ENCODE data around the gene VCAM1.
A peak's percentile ranks its signal among the peaks of the same experiment; 100 is the strongest.

VCAM1 gene

GRCh38 chr1:100722221-100722620, 2.7 kb downstream of the VCAM1 start:
- peak overlapping the region; percentile 63 for H3K4me3 ChIP-seq (ENCODE audit: low read depth, low read length)
- no peak for TF ChIP-seq CTCF (conservative IDR thresholded peaks at IDR 0.05; ENCODE audit: low read depth, low read length)
- no peak for DNase-seq (ENCODE audit: low read depth)

GRCh38 chr1:100724281-100724680, 4.7 kb downstream of the VCAM1 start:
- no peak for DNase-seq (ENCODE audit: low read depth)
- TF ChIP-seq CTCF (conservative IDR thresholded peaks at IDR 0.05; ENCODE audit: low read depth, low read length) = no peak
- peak overlapping the region; percentile 63 for H3K4me3 ChIP-seq (ENCODE audit: low read depth, low read length)

GRCh38 chr1:100730130-100730529, 10.6 kb downstream of the VCAM1 start:
- TF ChIP-seq CTCF (conservative IDR thresholded peaks at IDR 0.05; ENCODE audit: low read depth, low read length) = no peak
- DNase-seq (ENCODE audit: low read depth) = peak; percentile 64
- H3K4me3 ChIP-seq (ENCODE audit: low read depth, low read length) = no peak overlapping the region

GRCh38 chr1:100731309-100731708, 11.8 kb downstream of the VCAM1 start:
- H3K4me3 ChIP-seq (ENCODE audit: low read depth, low read length) = no peak overlapping the region
- no peak for DNase-seq (ENCODE audit: low read depth)
- no peak for TF ChIP-seq CTCF (conservative IDR thresholded peaks at IDR 0.05; ENCODE audit: low read depth, low read length)

GRCh38 chr1:100731758-100732157, 12.2 kb downstream of the VCAM1 start:
- no peak overlapping the region for H3K4me3 ChIP-seq (ENCODE audit: low read depth, low read length)
- no peak for DNase-seq (ENCODE audit: low read depth)
- TF ChIP-seq CTCF (conservative IDR thresholded peaks at IDR 0.05; ENCODE audit: low read depth, low read length) = no peak

GRCh38 chr1:100734676-100735075, 15.1 kb downstream of the VCAM1 start:
- TF ChIP-seq CTCF (conservative IDR thresholded peaks at IDR 0.05; ENCODE audit: low read depth, low read length) = no peak
- no peak overlapping the region for H3K4me3 ChIP-seq (ENCODE audit: low read depth, low read length)
- no peak for DNase-seq (ENCODE audit: low read depth)

- TF ChIP-seq CTCF (conservative IDR thresholded peaks at IDR 0.05; ENCODE audit: low read depth, low read length) = no peak
- DNase-seq (ENCODE audit: low read depth) = no peak
- no peak overlapping the region for H3K4me3 ChIP-seq (ENCODE audit: low read depth, low read length)
Observed at GRCh38 chr1:100735244-100735643, 15.7 kb downstream of the VCAM1 start.
